ENCODE data around the gene ALPI. TPM values are rescaled to one million over a fixed set of nuclear protein-coding genes. Genes with fewer than 3 reads are reported as not detected.

Gene ALPI
- total RNA-seq, 1 experiment from 2014 or later, result not detected

DNA sequence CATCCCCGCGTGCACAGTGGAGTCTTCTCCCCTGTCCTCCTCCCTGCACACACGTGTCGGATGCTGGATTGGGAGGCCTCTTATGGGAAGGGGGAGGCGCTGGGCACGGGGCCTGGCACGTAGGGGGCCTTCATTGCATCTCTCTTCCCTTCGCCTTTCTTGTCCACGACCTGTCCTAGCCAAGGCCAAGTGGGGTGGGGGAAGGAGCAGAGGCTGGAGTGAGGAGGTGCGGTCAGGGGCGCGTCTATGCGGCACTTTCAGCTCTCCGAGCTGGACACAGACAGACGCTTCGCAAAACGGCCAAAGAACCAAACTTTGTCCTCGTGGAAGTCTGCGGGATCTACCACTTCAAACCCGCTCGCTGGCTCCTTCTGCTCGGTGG, 35.9 kb upstream of the ALPI start:
- intact Hi-C loops (cut with micrococcal nuclease), result no loop called here
- Histone ChIP-seq H3K9ac (ENCODE audit: low read length) (no peak overlapping the region), H3K79me2 (ENCODE audit: low read length) (no peaks in the 10 kb centered on the region), H2AFZ (ENCODE audit: low read length) (peak overlapping the region; percentile 85), H3K9me2 (replicated peaks; ENCODE audit: low read length) (no peaks in the 10 kb centered on the region), H3K4me1 (ENCODE audit: insufficient read depth, low read length) (no peaks in the 10 kb centered on the region), H3K27ac (ENCODE audit: low read length) (no peak overlapping the region), H3K36me3 (ENCODE audit: low read depth, low read length) (no peaks in the 10 kb centered on the region), H3K9me3 (ENCODE audit: low read length) (peaks cover 5% of the 10 kb centered on the region; the same call in 1 of the 2 replicates), H3K4me2 (ENCODE audit: low read length) (peak overlapping the region; percentile 91), H3K4me3 (ENCODE audit: low read length) (peak overlapping the region; percentile 67), H3K27me3 (ENCODE audit: low read length) (peaks cover 24% of the 10 kb centered on the region), H4K20me1 (ENCODE audit: low read length) (no peaks in the 10 kb centered on the region), H3F3A (ENCODE audit: low read length, unreplicated experiment) (no peaks in the 10 kb centered on the region)
- DNase-seq, result no peak
- CTCF ChIA-PET, result no interaction called here
- TF ChIP-seq CTCF (conservative IDR thresholded peaks at IDR 0.05; ENCODE audit: low read depth, low read length) (no peak), EZH2 (IDR thresholded peaks at IDR 0.05; ENCODE audit: low read length, unreplicated experiment) (no peak), EZH2phosphoT487 (IDR thresholded peaks at IDR 0.05; ENCODE audit: borderline replicate concordance, low read length) (no peak)
- POLR2A ChIA-PET (ENCODE audit: unreplicated experiment), result no interaction called here
- peak; percentile 18 for ATAC-seq
- no TSS peak for BruUV-seq (replicated peaks)

GRCh38 chr2:232420463-232421188, 35.3 kb upstream of the ALPI start:
- ChIA-PET CTCF (no interaction called here), POLR2A (ENCODE audit: unreplicated experiment) (no interaction called here)
- H3F3A ChIP-seq (ENCODE audit: low read length, unreplicated experiment), result no peaks in the 10 kb centered on the region
- H3K27me3 ChIP-seq (ENCODE audit: low read length), result peaks cover 24% of the 10 kb centered on the region
- H3K9ac ChIP-seq (ENCODE audit: low read length), result no peak overlapping the region
- H2AFZ ChIP-seq (ENCODE audit: low read length), result peak overlapping the region; percentile 85
- H3K4me1 ChIP-seq (ENCODE audit: insufficient read depth, low read length), result no peaks in the 10 kb centered on the region
- peak overlapping the region; percentile 67 for H3K4me3 ChIP-seq (ENCODE audit: low read length)
- TF ChIP-seq EZH2phosphoT487 (IDR thresholded peaks at IDR 0.05; ENCODE audit: borderline replicate concordance, low read length) (no peak), EZH2 (IDR thresholded peaks at IDR 0.05; ENCODE audit: low read length, unreplicated experiment) (no peak), CTCF (conservative IDR thresholded peaks at IDR 0.05; ENCODE audit: low read depth, low read length) (0 out of 2 replicates have a peak, but pooled peaks have one; percentile 13)
- no peaks in the 10 kb centered on the region for H3K36me3 ChIP-seq (ENCODE audit: low read depth, low read length)
- H3K9me3 ChIP-seq (ENCODE audit: low read length), result peaks cover 5% of the 10 kb centered on the region; the same call in 1 of the 2 replicates
- ATAC-seq (peak; percentile 60), DNase-seq (peak; percentile 54)
- H3K27ac ChIP-seq (ENCODE audit: low read length), result no peak overlapping the region
- intact Hi-C loops (cut with micrococcal nuclease), result no loop called here
- BruUV-seq (replicated peaks), result no TSS peak
- peak overlapping the region; percentile 91 for H3K4me2 ChIP-seq (ENCODE audit: low read length)
- no peaks in the 10 kb centered on the region for H3K9me2 ChIP-seq (replicated peaks; ENCODE audit: low read length)
- no peaks in the 10 kb centered on the region for H3K79me2 ChIP-seq (ENCODE audit: low read length)
- H4K20me1 ChIP-seq (ENCODE audit: low read length), result no peaks in the 10 kb centered on the region

DNA sequence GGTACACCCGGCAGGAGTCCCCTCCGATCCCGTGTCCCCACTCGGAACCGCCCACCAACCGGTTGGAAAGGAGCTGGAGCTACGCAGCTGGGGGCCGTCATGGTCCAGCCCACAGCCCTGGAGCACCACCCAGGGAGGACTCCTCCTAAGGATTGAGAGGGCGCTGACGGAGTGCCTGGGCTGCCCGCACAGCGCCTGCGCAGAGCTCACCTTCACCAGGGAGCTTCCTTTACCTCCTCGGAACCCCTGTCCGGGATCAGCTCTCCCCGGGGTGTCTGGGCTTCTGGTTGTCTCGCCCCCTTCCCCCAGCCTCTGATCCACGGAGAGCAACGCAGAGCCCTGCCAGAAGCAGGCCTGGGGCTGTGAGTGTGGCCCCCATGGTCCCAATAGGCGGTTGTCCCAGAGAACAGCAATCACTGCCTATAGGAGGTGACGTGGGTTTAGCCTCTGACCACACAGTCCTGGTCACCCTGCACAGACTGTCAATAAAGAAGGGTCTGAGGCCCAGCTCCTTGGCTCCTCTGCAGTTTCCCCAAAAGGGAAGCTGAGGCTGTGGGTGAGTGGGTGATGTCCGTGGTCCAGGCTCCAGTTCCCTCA, 34.7 kb upstream of the ALPI start:
- no peak for TF ChIP-seq EZH2 (IDR thresholded peaks at IDR 0.05; ENCODE audit: low read length, unreplicated experiment)
- TF ChIP-seq CTCF (conservative IDR thresholded peaks at IDR 0.05; ENCODE audit: low read depth, low read length), result no peak
- TF ChIP-seq EZH2phosphoT487 (IDR thresholded peaks at IDR 0.05; ENCODE audit: borderline replicate concordance, low read length), result no peak
- H3K9me2 ChIP-seq (replicated peaks; ENCODE audit: low read length), result no peaks in the 10 kb centered on the region
- H3K27ac ChIP-seq (ENCODE audit: low read length), result no peak overlapping the region
- no peaks in the 10 kb centered on the region for H3K79me2 ChIP-seq (ENCODE audit: low read length)
- no peaks in the 10 kb centered on the region for H3F3A ChIP-seq (ENCODE audit: low read length, unreplicated experiment)
- CTCF ChIA-PET, result no interaction called here
- no peak overlapping the region for H2AFZ ChIP-seq (ENCODE audit: low read length)
- no TSS peak for BruUV-seq (replicated peaks)
- POLR2A ChIA-PET (ENCODE audit: unreplicated experiment), result no interaction called here
- peak overlapping the region; percentile 91 for H3K4me2 ChIP-seq (ENCODE audit: low read length)
- peaks cover 24% of the 10 kb centered on the region for H3K27me3 ChIP-seq (ENCODE audit: low read length)
- H3K4me1 ChIP-seq (ENCODE audit: insufficient read depth, low read length), result no peaks in the 10 kb centered on the region
- H3K9me3 ChIP-seq (ENCODE audit: low read length), result peaks cover 5% of the 10 kb centered on the region; the same call in 1 of the 2 replicates
- intact Hi-C loops (cut with micrococcal nuclease), result no loop called here
- H4K20me1 ChIP-seq (ENCODE audit: low read length), result no peaks in the 10 kb centered on the region
- no peak overlapping the region for H3K9ac ChIP-seq (ENCODE audit: low read length)
- DNase-seq (no peak), ATAC-seq (no peak)
- H3K4me3 ChIP-seq (ENCODE audit: low read length), result peak overlapping the region; percentile 67; the same call in 1 of the 2 replicates
- H3K36me3 ChIP-seq (ENCODE audit: low read depth, low read length), result no peaks in the 10 kb centered on the region
